Measurements from ENCODE around the gene HSPH1. TPM values are rescaled to one million over a fixed set of nuclear protein-coding genes. Genes with fewer than 3 reads are reported as not detected.
"Not testable (repeated sequence)": the region's sequence is repeated elsewhere in the genome, so short reads cannot be mapped to it uniquely, and the experiment has no call there.

The HSPH1 gene
- total RNA-seq, 3 donors from 2014 or later: 312 to 333 (median 322) TPM

DNA sequence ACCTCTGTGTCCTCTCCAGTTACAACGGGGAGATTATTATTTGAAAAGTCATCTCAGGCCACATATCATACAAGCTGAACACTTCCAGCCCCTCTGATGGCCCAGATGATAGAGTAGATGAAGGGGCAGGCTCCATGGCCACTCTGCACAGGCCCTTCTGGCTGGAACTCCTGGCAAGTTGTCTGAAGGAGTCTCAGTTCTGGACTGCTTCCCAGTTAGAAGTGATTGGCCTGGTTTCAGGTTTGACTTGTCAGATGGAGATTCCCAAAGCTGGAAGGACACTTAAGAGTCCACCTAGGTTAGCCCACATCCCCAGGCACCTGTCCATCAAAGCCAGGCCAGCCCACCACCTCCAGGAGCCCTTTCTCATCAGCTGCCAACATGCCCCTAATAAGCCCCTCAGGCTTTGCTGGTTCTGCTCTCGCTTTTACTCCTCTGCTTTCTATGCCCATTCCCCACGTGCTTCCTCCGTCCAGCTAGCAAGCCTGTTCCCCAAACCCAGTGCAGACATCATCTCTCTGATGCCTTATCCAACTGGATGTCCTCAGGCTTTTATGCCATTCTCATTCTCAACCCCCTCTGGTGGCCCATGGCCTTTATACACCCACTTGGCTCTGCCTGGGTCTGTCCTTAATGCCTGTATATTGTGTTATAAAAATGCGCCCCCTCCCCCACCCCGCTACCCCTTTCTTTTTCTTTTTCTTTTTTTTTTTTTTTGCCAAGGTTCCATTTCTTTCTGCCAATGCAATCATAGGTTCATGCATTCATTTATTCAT, 56.5 kb downstream of the HSPH1 start:
- no peaks in the 10 kb centered on the region for H3K4me1 Mint-ChIP-seq (ENCODE audit: low read depth)
- H3K9me3 Mint-ChIP-seq: no peaks in the 10 kb centered on the region
- H3K36me3 Mint-ChIP-seq (ENCODE audit: insufficient read depth): no peaks in the 10 kb centered on the region
- peaks cover 3% of the 10 kb centered on the region for H3K27me3 Mint-ChIP-seq (ENCODE audit: low read depth)
- DNase-seq (no peak), ATAC-seq (no peak)
- no peak overlapping the region for H3K4me3 Mint-ChIP-seq

DNA sequence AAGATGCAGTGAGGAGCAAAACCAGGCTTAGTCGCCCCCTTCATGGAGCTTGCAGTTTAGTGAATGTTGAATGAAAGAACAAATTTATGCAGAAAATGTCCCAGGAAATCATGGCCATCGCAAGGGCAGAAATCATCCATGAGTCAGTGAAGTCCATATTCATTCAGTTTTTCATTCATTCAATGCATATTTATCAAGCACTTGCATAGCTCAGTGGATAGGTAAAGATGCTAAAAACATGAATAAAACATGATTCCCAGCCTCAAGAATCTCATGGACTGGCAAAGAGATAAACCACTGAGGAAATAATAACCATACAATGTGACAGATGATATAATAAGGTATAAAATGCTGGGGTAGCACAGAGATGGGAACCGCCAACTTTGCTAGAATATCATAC, 58.8 kb downstream of the HSPH1 start:
- Mint-ChIP-seq H3K9me3 (no peaks in the 10 kb centered on the region), H3K36me3 (ENCODE audit: insufficient read depth) (no peaks in the 10 kb centered on the region), H3K4me1 (ENCODE audit: low read depth) (no peaks in the 10 kb centered on the region), H3K27me3 (ENCODE audit: low read depth) (peaks cover 14% of the 10 kb centered on the region), H3K4me3 (no peak overlapping the region)
- ATAC-seq (no peak), DNase-seq (no peak)

DNA sequence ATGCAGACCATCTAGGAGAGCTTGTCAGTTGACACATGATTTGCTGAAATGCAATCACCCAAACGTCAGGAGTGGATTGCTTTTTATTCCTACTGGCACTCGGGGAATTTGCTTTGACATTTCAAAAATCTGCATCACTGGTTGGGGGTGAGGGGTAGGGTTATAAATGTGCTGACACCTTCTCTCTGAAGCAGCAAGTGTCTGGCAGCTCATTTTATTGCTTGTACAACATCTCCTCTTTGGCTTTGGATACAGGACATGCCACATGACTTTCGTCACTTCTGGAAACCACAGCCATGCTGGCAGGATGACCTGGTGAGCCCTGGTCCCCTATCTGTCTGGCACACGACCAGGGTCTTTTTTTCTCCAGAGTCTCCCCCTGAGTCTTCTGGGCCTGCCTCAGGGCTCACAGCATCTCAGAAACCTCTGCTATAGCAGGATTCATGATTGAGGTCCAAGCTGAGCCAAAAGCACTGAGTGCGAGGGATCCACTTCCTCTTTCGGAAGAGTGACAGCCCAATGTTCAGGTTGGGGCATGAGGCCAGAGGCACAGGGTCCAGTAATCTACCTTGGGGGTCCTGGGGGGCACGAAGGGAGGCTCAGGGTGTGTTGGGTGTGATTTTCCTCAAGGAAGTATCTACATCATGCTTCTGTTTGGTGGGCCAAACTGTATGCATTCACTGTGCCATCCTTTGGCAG, 60.1 kb downstream of the HSPH1 start:
- Mint-ChIP-seq H3K27me3 (ENCODE audit: low read depth) (peaks cover 24% of the 10 kb centered on the region), H3K4me3 (no peak overlapping the region), H3K9me3 (no peaks in the 10 kb centered on the region), H3K4me1 (ENCODE audit: low read depth) (no peaks in the 10 kb centered on the region), H3K36me3 (ENCODE audit: insufficient read depth) (no peaks in the 10 kb centered on the region)
- DNase-seq: no peak
- ATAC-seq: no peak

DNA sequence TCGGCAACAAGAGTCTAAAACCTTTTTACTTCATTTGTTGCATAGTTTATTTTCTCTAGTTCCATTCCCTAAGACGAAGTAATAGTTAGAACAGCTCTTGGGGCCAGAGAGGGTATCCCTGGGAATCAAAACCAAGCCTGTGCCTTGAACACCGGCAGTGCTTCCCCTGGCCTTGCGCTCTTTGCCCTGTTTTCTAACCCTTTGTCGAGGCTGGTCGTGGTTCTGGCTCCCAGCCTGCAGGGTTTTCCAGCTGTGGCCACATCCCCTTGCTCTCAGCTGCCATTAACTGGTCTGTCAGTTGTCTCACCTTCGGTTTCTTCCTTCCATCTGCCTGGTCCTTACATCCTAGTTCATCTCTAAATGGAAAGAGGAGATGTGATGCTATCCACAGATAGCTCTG, 61.0 kb downstream of the HSPH1 start:
- DNase-seq: no peak
- no peak for ATAC-seq
- no peaks in the 10 kb centered on the region for H3K9me3 Mint-ChIP-seq
- H3K4me1 Mint-ChIP-seq (ENCODE audit: low read depth): no peaks in the 10 kb centered on the region
- peaks cover 24% of the 10 kb centered on the region for H3K27me3 Mint-ChIP-seq (ENCODE audit: low read depth)
- no peaks in the 10 kb centered on the region for H3K36me3 Mint-ChIP-seq (ENCODE audit: insufficient read depth)
- no peak overlapping the region for H3K4me3 Mint-ChIP-seq

DNA sequence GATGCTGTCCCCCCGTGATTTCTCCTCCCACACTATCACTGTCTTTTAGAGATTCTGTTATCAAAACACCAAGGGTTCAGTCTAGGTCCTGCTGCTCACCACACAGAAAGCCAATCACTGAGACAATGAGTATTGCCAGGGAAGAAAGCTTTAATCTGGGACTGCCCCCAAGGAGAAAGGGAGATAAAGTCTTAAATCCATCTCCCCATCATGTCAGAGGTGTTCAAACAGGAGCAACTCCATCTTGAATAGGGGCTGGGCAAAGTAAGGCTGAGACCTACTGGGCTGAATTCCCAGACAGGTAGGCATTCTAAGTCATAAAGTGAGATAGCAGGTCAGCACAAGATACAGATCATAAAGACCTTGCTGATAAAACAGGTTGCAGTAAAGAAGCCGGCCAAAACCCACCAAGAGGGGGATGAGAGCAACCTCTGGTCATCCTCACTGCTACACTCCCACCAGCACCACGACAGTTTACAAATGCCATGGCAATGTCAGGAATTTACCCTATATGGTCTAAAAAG, 63.7 kb downstream of the HSPH1 start:
- not testable (repeated sequence) for H3K4me1 Mint-ChIP-seq (ENCODE audit: low read depth); H3K36me3 Mint-ChIP-seq (ENCODE audit: insufficient read depth); ATAC-seq; DNase-seq; H3K4me3 Mint-ChIP-seq; H3K9me3 Mint-ChIP-seq
- peaks cover 26% of the 10 kb centered on the region for H3K27me3 Mint-ChIP-seq (ENCODE audit: low read depth)

DNA sequence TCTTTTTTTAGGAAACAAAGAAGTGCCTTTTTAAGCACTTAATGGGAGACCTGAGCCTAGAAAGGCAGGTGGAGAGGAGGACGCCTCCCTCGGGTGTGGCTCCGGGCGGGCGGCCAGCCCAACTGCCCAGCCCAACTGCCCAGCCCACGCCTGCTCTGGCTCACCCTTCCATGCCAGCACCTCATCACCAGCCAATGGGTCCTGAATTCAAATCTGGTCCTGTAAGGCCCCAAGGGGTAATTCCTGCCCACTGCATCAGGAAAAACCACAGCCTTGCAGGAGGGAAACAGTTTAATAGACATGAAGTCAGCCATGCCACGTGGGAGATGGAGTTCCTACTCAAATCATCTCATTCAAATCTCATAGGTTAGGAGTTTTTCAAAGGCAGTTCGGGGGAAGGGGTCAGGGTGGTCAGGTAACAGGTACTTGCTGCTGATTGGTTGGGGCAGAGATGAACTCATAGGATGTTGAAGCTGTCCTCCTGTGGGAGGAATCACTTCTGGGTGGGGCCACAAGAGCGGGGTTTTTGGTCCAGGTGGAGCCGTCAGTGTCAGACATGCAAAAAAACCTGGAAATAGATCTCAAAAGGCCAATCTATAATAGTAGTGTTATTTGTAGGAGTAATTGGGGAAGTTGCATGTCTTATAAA, 64.9 kb downstream of the HSPH1 start:
- Mint-ChIP-seq H3K36me3 (ENCODE audit: insufficient read depth) (no peaks in the 10 kb centered on the region), H3K27me3 (ENCODE audit: low read depth) (peaks cover 26% of the 10 kb centered on the region)
- ATAC-seq: no peak

DNA sequence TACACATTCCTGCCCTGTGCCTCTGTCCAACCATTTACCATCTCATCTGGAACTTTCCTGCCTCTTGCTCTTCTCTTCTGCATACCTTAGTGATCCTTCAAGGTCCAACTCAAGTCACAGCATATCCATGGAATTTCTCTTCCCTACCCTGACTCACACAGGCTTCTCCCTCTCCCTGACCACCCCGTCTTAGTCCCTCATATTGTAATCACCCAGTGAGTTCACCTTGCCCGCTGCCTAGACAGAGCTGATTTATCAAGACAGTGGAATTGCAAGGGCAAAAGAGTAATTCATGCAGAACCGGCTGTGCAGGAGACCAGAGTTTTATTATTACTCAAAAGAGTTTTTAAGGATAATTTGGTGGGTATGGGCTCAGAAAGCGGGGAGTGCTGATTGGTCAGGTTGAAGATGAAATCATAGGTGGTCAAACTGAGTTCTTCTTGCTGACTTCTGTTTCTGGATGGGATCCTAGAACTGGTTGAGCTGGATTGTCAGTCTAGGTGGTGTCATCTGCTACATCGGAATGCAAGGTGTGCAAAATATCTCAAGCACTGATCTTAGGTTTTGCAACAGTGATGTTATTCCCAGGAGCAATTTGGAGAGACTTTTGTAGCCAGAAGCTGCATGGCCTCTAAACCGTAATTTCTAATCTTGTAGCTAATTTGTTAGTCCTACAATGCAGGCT, 67.2 kb downstream of the HSPH1 start:
- H3K36me3 Mint-ChIP-seq (ENCODE audit: insufficient read depth): no peaks in the 10 kb centered on the region
- no peaks in the 10 kb centered on the region for H3K9me3 Mint-ChIP-seq
- ATAC-seq: no peak
- no peak overlapping the region for H3K4me3 Mint-ChIP-seq
- H3K27me3 Mint-ChIP-seq (ENCODE audit: low read depth): peaks cover 26% of the 10 kb centered on the region
- DNase-seq: no peak
- no peaks in the 10 kb centered on the region for H3K4me1 Mint-ChIP-seq (ENCODE audit: low read depth)

More for the DNA sequence above, 64.9 kb downstream of the HSPH1 start:
- no peak for DNase-seq
- no peaks in the 10 kb centered on the region for H3K9me3 Mint-ChIP-seq
- H3K4me3 Mint-ChIP-seq: no peak overlapping the region
- H3K4me1 Mint-ChIP-seq (ENCODE audit: low read depth): no peaks in the 10 kb centered on the region

DNA sequence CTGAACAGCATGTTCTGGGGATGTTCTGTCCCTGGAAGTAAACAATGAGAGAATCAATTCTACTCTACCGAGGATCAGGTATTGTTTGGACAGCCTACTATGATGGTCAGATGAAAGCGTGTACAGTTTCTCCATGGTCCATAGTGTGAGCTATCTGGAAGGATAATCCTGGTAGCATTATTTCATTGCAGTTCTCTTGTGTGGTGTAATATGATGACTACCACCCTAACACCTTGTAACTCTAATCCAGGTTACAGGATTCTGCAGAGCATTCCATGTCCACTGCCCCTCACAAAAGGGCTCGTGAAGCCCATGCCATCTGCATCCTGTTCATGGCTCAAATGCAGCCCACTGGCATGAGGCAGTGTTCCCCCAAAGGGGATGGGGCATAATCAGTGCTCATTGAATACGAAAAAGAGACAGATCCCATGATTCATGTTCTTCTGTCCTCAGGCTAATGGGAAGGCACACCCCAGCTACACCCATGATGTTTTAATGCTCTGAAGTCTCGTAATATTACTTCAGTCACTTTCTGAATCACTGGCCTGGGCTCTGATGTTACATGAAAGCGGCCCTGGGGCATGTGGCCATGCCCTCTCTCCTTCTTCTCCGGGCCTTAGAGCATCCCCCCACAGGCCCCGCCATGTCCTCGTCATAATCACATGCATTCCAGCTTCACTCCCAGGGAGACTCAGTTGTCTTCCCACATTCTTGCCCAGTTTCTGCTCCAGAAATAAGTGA, 68.4 kb downstream of the HSPH1 start:
- no peaks in the 10 kb centered on the region for H3K4me1 Mint-ChIP-seq (ENCODE audit: low read depth)

DNA sequence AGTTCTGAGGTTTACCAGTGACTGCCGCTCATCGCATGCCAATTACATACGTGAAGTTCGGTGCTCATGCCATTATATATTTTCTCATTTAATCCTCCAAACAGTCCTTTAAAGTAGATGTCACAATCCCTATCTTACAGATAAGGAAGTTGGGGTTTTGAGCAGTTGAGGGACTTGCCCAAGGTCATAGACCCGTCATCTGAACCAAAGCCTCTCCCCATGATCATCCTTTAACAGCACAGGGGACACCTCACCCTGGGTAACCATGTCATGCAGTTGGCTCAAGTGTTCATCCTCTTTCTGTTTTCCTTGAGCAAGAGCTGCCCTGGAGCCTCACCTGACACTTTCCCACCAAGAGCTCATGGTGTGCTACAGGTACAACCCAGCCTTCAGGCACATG, 69.1 kb downstream of the HSPH1 start:
- Mint-ChIP-seq H3K4me1 (ENCODE audit: low read depth) (no peaks in the 10 kb centered on the region), H3K9me3 (no peaks in the 10 kb centered on the region), H3K27me3 (ENCODE audit: low read depth) (peaks cover 21% of the 10 kb centered on the region), H3K36me3 (ENCODE audit: insufficient read depth) (no peaks in the 10 kb centered on the region), H3K4me3 (no peak overlapping the region)
- ATAC-seq: no peak
- DNase-seq: no peak

More for the DNA sequence above, 68.4 kb downstream of the HSPH1 start:
- Mint-ChIP-seq H3K4me3 (no peak overlapping the region), H3K27me3 (ENCODE audit: low read depth) (peaks cover 21% of the 10 kb centered on the region), H3K36me3 (ENCODE audit: insufficient read depth) (no peaks in the 10 kb centered on the region), H3K9me3 (no peaks in the 10 kb centered on the region)
- DNase-seq: no peak
- no peak for ATAC-seq

DNA sequence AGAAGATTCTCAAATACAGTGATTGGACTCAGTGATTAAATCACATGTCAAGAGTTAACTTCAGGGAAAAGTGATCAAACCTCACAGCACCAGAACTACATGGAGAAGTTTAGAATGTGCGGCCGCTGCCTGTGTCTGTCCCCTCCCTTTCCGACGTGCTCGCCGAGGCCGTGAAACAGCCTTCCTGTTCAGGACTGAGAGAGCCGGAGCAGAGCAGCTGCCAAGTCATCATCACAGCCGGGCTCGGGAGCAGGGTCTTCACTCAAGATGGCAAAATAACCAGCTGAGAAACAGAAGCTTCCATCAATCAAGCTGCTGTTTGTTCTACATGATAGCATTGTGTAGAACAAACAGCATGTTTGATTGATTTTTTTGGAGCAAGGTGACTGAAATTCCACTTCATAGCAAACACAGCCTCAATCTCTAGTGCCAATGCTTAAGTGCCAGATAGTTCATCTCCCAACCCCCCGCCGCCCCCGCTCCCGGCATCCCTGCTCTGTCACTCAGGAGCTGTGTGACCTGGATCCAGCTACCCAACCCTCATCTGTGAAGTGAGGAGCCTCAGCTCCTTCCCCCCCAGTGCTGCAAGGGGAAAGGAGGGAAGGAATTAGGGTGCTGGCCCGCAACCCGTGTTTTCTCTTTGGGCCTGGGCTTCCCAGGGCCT, 70.6 kb downstream of the HSPH1 start:
- Mint-ChIP-seq H3K4me3 (no peak overlapping the region), H3K4me1 (ENCODE audit: low read depth) (no peaks in the 10 kb centered on the region), H3K36me3 (ENCODE audit: insufficient read depth) (no peaks in the 10 kb centered on the region), H3K9me3 (no peaks in the 10 kb centered on the region), H3K27me3 (ENCODE audit: low read depth) (peaks cover 13% of the 10 kb centered on the region)
- DNase-seq (no peak), ATAC-seq (peak in 1 of 2 donors; percentile 34)

DNA sequence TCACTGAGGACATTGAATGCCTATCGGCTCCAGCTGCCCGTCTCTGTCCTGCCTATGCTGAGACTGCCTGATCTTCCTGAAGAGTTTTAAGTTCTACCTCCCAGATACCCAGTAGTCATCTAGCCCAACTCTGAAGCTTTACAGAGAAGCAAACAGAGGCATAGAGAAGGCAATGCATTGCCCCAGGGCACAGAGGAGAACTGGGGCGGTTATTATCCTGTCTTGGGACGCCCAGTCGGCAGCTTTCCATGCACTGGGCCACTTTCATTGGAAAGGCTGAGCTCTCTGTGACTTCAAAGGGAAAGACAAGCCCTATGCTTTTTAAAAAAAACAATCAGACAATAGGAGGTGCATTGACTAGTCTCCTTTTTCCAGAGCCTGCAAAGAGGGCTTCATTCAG, 71.6 kb downstream of the HSPH1 start:
- H3K27me3 Mint-ChIP-seq (ENCODE audit: low read depth): peaks cover 18% of the 10 kb centered on the region
- no peak for DNase-seq
- no peaks in the 10 kb centered on the region for H3K9me3 Mint-ChIP-seq
- H3K36me3 Mint-ChIP-seq (ENCODE audit: insufficient read depth): no peaks in the 10 kb centered on the region
- no peak for ATAC-seq
- no peak overlapping the region for H3K4me3 Mint-ChIP-seq
- H3K4me1 Mint-ChIP-seq (ENCODE audit: low read depth): no peaks in the 10 kb centered on the region

DNA sequence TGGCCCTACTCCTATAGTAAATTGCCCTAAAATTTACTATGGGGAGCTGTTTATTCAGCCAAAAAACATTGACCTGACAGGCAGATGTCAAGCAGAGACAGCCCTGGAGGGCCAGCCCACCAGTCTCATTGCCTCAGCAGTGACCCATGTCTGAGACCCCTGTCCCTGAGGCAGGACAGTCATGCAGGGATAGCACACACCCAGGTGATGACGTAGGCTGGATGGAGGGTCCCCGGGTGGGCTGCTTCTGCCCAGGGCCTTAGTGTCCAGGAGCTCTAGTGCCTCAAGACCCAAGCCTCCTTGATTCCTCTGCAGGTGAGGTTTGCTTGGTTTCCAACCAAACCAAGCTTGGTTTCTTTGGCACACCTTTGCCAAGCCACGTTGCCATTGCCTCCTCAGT, 72.1 kb downstream of the HSPH1 start:
- H3K36me3 Mint-ChIP-seq (ENCODE audit: insufficient read depth): no peaks in the 10 kb centered on the region
- H3K9me3 Mint-ChIP-seq: no peaks in the 10 kb centered on the region
- H3K4me3 Mint-ChIP-seq: no peak overlapping the region
- no peaks in the 10 kb centered on the region for H3K4me1 Mint-ChIP-seq (ENCODE audit: low read depth)
- no peak for ATAC-seq
- no peak for DNase-seq
- peaks cover 18% of the 10 kb centered on the region for H3K27me3 Mint-ChIP-seq (ENCODE audit: low read depth)

DNA sequence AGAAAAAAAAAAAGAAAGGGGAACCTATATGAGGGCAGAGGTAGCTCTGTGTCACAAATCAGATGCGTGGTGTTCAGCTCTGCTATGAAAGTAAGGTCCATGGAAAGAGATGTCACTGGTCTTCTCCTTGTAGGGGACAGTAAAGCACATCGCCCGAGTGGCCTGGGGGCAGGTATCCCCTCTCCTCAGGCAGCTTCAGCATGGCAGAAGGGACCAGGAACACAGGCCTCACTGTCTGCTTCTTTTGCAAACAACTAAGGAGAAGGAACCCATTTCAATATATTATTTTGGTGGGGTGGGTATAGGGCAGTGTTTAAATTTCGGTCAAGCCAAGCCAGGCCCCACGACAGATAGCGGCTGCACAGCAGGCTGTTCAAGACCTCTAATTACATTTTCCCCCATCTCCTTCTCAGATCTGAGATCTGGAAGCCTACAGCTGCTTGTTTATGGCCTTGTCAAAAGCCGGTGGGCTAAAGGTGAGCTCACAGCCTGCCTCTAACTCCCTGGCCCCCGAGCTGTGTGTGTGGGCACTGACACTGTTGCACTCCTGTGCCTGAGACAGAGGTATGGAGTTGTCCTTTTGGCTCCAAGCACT, 72.8 kb downstream of the HSPH1 start:
- H3K4me1 Mint-ChIP-seq (ENCODE audit: low read depth): no peaks in the 10 kb centered on the region
- H3K27me3 Mint-ChIP-seq (ENCODE audit: low read depth): peaks cover 16% of the 10 kb centered on the region
- H3K4me3 Mint-ChIP-seq: no peak overlapping the region
- ATAC-seq (no peak), DNase-seq (no peak)
- no peaks in the 10 kb centered on the region for H3K36me3 Mint-ChIP-seq (ENCODE audit: insufficient read depth)
- no peaks in the 10 kb centered on the region for H3K9me3 Mint-ChIP-seq
